Mucosa of stomach (tissue), 1 donor: Measurements from ENCODE around the gene LRP1B.

Experiments
- H3K27me3 ChIP-seq: one replicate; pipeline ENCODE4 v1.7.0; 2013; ENCODE audit warnings: mild to moderate bottlenecking, low read length; ENCODE audit not compliant: control insufficient read depth, insufficient read depth
- H3K36me3 ChIP-seq: one replicate; pipeline ENCODE4 v1.7.0; 2013; ENCODE audit warnings: low read length; ENCODE audit not compliant: control insufficient read depth, insufficient read depth
- H3K4me1 ChIP-seq: one replicate; pipeline ENCODE4 v1.7.0; 2013; ENCODE audit warnings: mild to moderate bottlenecking, low read length; ENCODE audit not compliant: control insufficient read depth, insufficient read depth
- H3K4me3 ChIP-seq: one replicate; pipeline ENCODE4 v1.7.0; 2013; ENCODE audit warnings: low read length
- H3K9ac ChIP-seq: one replicate; pipeline ENCODE4 v1.7.0; 2013; ENCODE audit warnings: mild to moderate bottlenecking, low read length, moderate library complexity
- H3K9me3 ChIP-seq: one replicate; pipeline ENCODE4 v1.7.0; 2013; ENCODE audit warnings: mild to moderate bottlenecking, low read length, moderate library complexity; ENCODE audit not compliant: control insufficient read depth
- donor health status: Pancreatic carcinoma.

LRP1B gene

GRCh38 chr2:140203347-140203746 lies 1927.5 kb downstream of the LRP1B start:
- H3K36me3 ChIP-seq = no peaks in the 10 kb centered on the region
- no peaks in the 10 kb centered on the region for H3K4me1 ChIP-seq
- no peaks in the 10 kb centered on the region for H3K9me3 ChIP-seq
- H3K9ac ChIP-seq = no peak overlapping the region
- H3K4me3 ChIP-seq = no peak overlapping the region
- no peaks in the 10 kb centered on the region for H3K27me3 ChIP-seq

DNA sequence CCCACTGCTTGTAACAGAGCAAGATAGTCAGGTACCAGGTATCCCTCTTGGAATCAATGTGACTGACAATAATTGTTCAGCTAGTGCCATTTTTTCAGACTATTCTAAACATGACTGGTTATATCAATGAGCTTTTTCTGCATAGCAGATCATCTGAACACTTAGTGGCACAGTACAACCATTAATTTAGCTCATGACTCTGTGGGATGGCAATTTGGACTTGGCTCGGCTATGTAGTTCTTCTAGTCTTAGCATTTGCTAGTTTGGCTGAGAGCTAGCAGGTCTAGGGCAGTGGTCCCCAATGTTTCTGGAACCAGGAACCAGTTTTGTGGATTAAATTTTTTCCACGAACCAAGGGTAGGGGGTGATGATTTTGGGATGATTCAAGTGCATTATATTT lies 1929.2 kb downstream of the LRP1B start:
- no peaks in the 10 kb centered on the region for H3K36me3 ChIP-seq
- no peaks in the 10 kb centered on the region for H3K4me1 ChIP-seq
- H3K4me3 ChIP-seq = no peak overlapping the region
- H3K9ac ChIP-seq = no peak overlapping the region
- no peaks in the 10 kb centered on the region for H3K27me3 ChIP-seq
- H3K9me3 ChIP-seq = no peaks in the 10 kb centered on the region

DNA sequence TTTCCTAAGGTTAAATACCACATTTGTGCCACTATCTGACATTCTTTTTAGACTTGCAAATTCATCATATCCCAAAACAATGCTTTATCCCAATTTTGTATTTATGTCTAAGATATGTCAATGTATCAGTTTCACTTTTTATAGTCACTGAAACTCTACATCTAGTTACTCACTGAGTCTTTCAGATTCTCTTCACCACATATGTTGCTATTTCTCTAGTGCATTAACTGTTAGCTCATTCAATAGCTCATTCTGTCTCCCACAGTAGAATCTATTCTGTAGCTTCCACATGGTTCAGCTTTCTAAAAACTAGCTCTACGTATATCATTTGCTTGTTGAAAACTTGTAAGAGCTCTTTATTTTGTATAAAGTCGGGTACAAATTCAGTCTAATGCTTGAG lies 1930.1 kb downstream of the LRP1B start:
- Histone ChIP-seq H3K4me3 (no peak overlapping the region), H3K36me3 (no peaks in the 10 kb centered on the region), H3K4me1 (no peaks in the 10 kb centered on the region)

GRCh38 chr2:140200307-140200706 lies 1930.5 kb downstream of the LRP1B start:
- Histone ChIP-seq H3K4me1 (no peaks in the 10 kb centered on the region), H3K27me3 (no peaks in the 10 kb centered on the region), H3K9me3 (no peaks in the 10 kb centered on the region), H3K36me3 (no peaks in the 10 kb centered on the region), H3K9ac (no peak overlapping the region), H3K4me3 (no peak overlapping the region)

More for the DNA sequence above, 1930.1 kb downstream of the LRP1B start:
- no peaks in the 10 kb centered on the region for H3K27me3 ChIP-seq
- no peak overlapping the region for H3K9ac ChIP-seq
- no peaks in the 10 kb centered on the region for H3K9me3 ChIP-seq

DNA sequence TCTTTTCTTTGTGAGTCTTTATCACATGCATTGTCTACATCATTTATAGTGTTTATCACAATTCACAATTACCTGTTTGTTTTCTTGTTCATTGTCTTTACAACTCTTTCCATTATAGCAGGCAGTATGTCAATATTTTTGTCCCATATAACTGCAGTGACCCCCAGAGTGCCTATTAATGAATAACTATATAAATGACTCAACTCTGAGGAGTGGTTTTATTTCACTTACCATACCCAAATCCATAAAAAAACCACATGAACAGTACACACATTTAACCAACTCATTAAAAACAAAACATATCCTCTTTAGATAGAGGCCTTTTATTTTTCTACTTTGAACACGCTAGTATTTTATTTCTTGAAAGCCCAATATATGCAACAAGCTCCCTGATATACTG lies 1931.5 kb downstream of the LRP1B start:
- Histone ChIP-seq H3K9me3 (no peaks in the 10 kb centered on the region), H3K4me3 (no peak overlapping the region), H3K4me1 (no peaks in the 10 kb centered on the region), H3K36me3 (no peaks in the 10 kb centered on the region), H3K9ac (no peak overlapping the region), H3K27me3 (no peaks in the 10 kb centered on the region)

DNA sequence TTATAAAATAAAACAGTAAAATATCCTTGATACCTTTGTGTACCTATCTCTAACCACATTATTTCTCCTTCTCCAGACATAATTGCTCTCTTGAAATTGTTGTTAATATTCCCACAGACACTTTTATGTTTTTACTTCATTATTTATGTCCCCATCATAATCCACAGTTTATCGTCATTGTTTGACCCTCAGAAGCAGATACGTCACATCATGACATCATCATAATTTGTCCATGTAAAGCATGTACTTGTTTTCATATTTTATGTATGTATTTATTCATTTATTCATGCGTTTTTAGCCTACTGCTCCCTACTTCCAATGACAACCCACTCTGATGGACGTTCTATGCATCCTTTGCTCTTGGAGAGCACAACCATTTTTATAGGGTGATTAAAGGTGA lies 1943.7 kb downstream of the LRP1B start:
- Histone ChIP-seq H3K9ac (no peak overlapping the region), H3K27me3 (no peaks in the 10 kb centered on the region), H3K4me3 (no peak overlapping the region), H3K36me3 (no peaks in the 10 kb centered on the region), H3K9me3 (no peaks in the 10 kb centered on the region), H3K4me1 (no peaks in the 10 kb centered on the region)

DNA sequence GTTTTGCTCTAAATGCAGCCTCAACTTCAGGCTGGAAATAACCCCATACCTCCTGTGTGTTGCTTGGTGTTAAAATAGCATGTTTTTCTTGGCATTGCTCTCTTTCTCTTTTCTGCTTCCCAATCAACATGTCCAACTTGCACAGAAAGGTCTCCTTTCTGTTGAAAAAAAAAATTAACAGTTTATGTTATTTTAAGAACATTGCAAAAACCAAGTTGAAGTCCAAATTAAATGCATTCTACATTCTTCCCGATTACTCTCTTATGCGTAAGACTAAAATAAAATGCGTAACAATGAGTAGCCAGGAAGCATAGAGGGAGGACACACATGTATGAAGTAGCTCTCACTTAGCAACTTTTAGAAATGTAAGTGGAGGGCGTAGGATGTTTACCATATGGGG lies 1944.5 kb downstream of the LRP1B start:
- no peaks in the 10 kb centered on the region for H3K27me3 ChIP-seq
- H3K9ac ChIP-seq = no peak overlapping the region
- H3K4me1 ChIP-seq = no peaks in the 10 kb centered on the region
- H3K4me3 ChIP-seq = no peak overlapping the region
- no peaks in the 10 kb centered on the region for H3K36me3 ChIP-seq
- H3K9me3 ChIP-seq = no peaks in the 10 kb centered on the region

DNA sequence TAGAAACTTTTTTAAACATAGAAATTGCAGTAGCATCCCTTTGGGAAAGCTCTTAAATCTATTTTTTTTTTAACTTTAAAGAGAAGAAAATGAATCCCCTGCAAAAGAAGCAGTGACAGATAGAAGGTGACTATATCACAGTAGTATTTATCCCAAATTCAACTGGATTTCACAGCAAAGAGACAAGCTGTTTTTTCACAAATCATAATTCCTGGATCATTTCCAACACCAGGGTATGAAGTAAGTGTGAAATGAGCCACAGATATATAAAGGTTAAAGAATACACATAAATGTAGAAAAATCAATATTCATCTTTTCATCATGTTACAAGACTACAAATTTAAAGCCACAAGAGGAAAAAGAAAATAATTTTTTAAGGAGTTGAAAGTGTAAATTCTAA lies 1945.7 kb downstream of the LRP1B start:
- no peaks in the 10 kb centered on the region for H3K9me3 ChIP-seq

DNA sequence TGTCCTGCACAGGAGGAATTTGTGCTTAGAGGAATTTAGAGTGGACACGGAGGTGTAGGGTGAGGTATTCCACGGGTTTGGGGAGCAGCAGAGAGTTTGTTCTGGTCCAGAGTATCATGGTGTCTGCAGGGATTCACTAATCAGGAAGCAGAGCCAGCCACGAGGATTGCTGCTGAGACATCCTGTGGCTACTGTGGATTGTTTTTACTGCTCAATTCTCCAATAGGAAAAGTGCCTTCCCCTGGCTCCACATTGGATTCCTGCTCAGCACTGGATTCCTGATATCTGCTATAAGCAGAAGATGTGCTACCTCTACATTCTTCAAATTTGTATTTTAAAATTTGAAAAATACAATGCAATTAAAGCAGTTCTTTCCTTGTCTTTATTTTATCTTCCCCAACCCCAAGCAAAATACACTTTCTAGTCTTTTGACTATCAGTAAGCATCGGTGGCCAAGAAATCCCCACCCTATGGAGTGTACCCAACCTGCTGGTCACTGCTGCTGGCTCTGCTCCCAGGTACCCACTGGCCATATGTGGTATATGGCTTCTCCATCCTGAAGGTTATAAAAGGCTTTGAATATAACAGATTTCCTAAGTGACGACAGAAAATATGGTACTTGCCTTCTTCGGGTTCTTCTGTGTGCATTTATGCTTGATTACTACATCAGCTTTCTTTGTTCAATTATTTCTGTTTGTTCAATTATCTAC lies 1947.6 kb downstream of the LRP1B start:
- H3K27me3 ChIP-seq = no peaks in the 10 kb centered on the region
- no peaks in the 10 kb centered on the region for H3K9me3 ChIP-seq
- H3K36me3 ChIP-seq = no peaks in the 10 kb centered on the region
- H3K4me1 ChIP-seq = no peaks in the 10 kb centered on the region
- H3K4me3 ChIP-seq = no peak overlapping the region
- H3K9ac ChIP-seq = no peak overlapping the region

More for the DNA sequence above, 1945.7 kb downstream of the LRP1B start:
- H3K4me1 ChIP-seq = no peaks in the 10 kb centered on the region
- H3K36me3 ChIP-seq = no peaks in the 10 kb centered on the region
- no peaks in the 10 kb centered on the region for H3K27me3 ChIP-seq
- H3K9ac ChIP-seq = no peak overlapping the region
- H3K4me3 ChIP-seq = no peak overlapping the region
